GM23338 (cell line): Measurements from ENCODE around the gene IKBKE. TPM values are rescaled to one million over a fixed set of nuclear protein-coding genes. Genes with fewer than 3 reads are reported as not detected.

Experiments
- ATAC-seq: fragments of 200-7000 bp; cut with Tn5 transposase; 3 replicates; pipeline ENCODE4 v1.9.1; 2020
- DNase-seq: peaks from one replicate; pipeline ENCODE4 v3.0.0-alpha.2; 2015; ENCODE audit warnings: low spot score
- H2AFZ ChIP-seq: fragments of 200-600 bp; sonication (generic); 2 replicates; pipeline ENCODE4 v1.8.0; 2016; ENCODE audit warnings: antibody characterized with exemption, mild to moderate bottlenecking, moderate library complexity
- H3F3A ChIP-seq: fragments of 200-600 bp; sonication (generic); replicated peaks from 2 replicates; pipeline ENCODE4 v1.8.0; 2017; ENCODE audit warnings: antibody characterized with exemption, mixed run types, low read depth
- H3K27ac ChIP-seq: fragments of 200-600 bp; sonication (generic); 2 replicates; pipeline ENCODE4 v1.6.1; 2016; ENCODE audit warnings: low read depth
- H3K27me3 ChIP-seq: fragments of 200-600 bp; sonication (generic); 2 replicates; pipeline ENCODE4 v1.8.0; 2016; ENCODE audit warnings: mild to moderate bottlenecking, mixed run types, moderate library complexity; ENCODE audit not compliant: insufficient read depth
- H3K36me3 ChIP-seq: fragments of 200-600 bp; sonication (generic); 2 replicates; pipeline ENCODE4 v1.8.0; 2016; ENCODE audit warnings: mild to moderate bottlenecking; ENCODE audit not compliant: insufficient read depth
- H3K4me1 ChIP-seq: fragments of 200-600 bp; sonication (generic); 2 replicates; pipeline ENCODE4 v1.8.0; 2016; ENCODE audit warnings: mild to moderate bottlenecking, moderate library complexity; ENCODE audit not compliant: insufficient read depth
- H3K4me2 ChIP-seq: fragments of 200-600 bp; sonication (generic); 2 replicates; pipeline ENCODE4 v1.7.1; 2017; ENCODE audit warnings: mixed run types
- H3K4me3 ChIP-seq: fragments of 200-600 bp; sonication (generic); 2 replicates; pipeline ENCODE4 v1.6.1; 2016; ENCODE audit warnings: mixed run types
- H3K79me2 ChIP-seq: fragments of 200-600 bp; sonication (generic); replicated peaks from 2 replicates; pipeline ENCODE4 v1.8.0; 2017; ENCODE audit warnings: mild to moderate bottlenecking; ENCODE audit not compliant: insufficient read depth
- H3K9me2 ChIP-seq: fragments of 200-600 bp; sonication (generic); 2 replicates; pipeline ENCODE4 v1.8.0; 2017; ENCODE audit not compliant: insufficient read depth
- H4K20me1 ChIP-seq: fragments of 200-600 bp; sonication (generic); replicated peaks from 2 replicates; pipeline ENCODE4 v1.8.0; 2017; ENCODE audit warnings: mild to moderate bottlenecking; ENCODE audit not compliant: insufficient read depth
- H3K27ac Mint-ChIP-seq: 2 replicates; pipeline ENCODE4 v1.8.0; 2020; ENCODE audit warnings: inconsistent platforms, mild to moderate bottlenecking, moderate library complexity, mixed read lengths
- H3K27me3 Mint-ChIP-seq: 3 replicates; pipeline ENCODE4 v1.8.0; 2022; ENCODE audit warnings: low read depth, mild to moderate bottlenecking, moderate library complexity, mixed read lengths, inconsistent platforms; ENCODE audit not compliant: insufficient read depth, poor library complexity
- H3K36me3 Mint-ChIP-seq: 3 replicates; pipeline ENCODE4 v1.8.0; 2021; ENCODE audit warnings: low read depth, mild to moderate bottlenecking, inconsistent platforms, moderate library complexity, mixed read lengths
- H3K4me1 Mint-ChIP-seq: 3 replicates; pipeline ENCODE4 v1.8.0; 2020; ENCODE audit warnings: mild to moderate bottlenecking, inconsistent platforms, mixed read lengths
- H3K4me3 Mint-ChIP-seq: 3 replicates; pipeline ENCODE4 v1.8.0; 2021; ENCODE audit warnings: moderate library complexity, mild to moderate bottlenecking, inconsistent platforms, mixed read lengths
- H3K9me3 Mint-ChIP-seq: 3 replicates; pipeline ENCODE4 v1.8.0; 2020; ENCODE audit warnings: moderate library complexity, mild to moderate bottlenecking, inconsistent platforms, mixed read lengths
- CREB1 ChIP-seq: fragments of 250-450 bp; sonication (Bioruptor Pico); IDR thresholded peaks from 2 replicates; pipeline ENCODE4 v1.5.0; 2020; ENCODE audit warnings: low read depth, mild to moderate bottlenecking, moderate library complexity
- ETS1 ChIP-seq: IDR thresholded peaks from 2 replicates; pipeline ENCODE4 v1.6.1; 2016; ENCODE audit warnings: antibody characterized with exemption
- EZH2 ChIP-seq: fragments of 200-600 bp; sonication (generic); IDR thresholded peaks from one replicate; pipeline ENCODE4 v1.8.0; 2017; ENCODE audit warnings: antibody characterized with exemption, mild to moderate bottlenecking, low read depth; ENCODE audit not compliant: unreplicated experiment
- EZH2phosphoT487 ChIP-seq: fragments of 200-600 bp; sonication (generic); IDR thresholded peaks from one replicate; pipeline ENCODE4 v1.8.1; 2018; ENCODE audit warnings: antibody characterized with exemption; ENCODE audit not compliant: unreplicated experiment
- JUNB ChIP-seq: IDR thresholded peaks from one replicate; pipeline ENCODE4 v1.6.1; 2016; ENCODE audit warnings: antibody characterized with exemption; ENCODE audit not compliant: unreplicated experiment
- NANOG ChIP-seq: IDR thresholded peaks from 2 replicates; pipeline ENCODE4 v1.6.1; 2016; ENCODE audit warnings: antibody characterized with exemption, borderline replicate concordance
- POLR2AphosphoS5 ChIP-seq: IDR thresholded peaks from 2 replicates; pipeline ENCODE4 v1.6.1; 2016; ENCODE audit warnings: antibody characterized with exemption, low read depth
- REST ChIP-seq: IDR thresholded peaks from one replicate; pipeline ENCODE4 v1.6.1; 2018; ENCODE audit warnings: antibody characterized with exemption; ENCODE audit not compliant: unreplicated experiment
- STAT1 ChIP-seq: IDR thresholded peaks from one replicate; pipeline ENCODE4 v1.6.1; 2016; ENCODE audit warnings: antibody characterized with exemption; ENCODE audit not compliant: unreplicated experiment
- ZNF114 ChIP-seq: fragments of 250-450 bp; sonication (Bioruptor Pico); IDR thresholded peaks from 2 replicates; pipeline ENCODE4 v1.5.0; 2020; ENCODE audit warnings: mild to moderate bottlenecking, moderate library complexity
- ZNF331 ChIP-seq: fragments of 250-450 bp; sonication (Bioruptor Pico); IDR thresholded peaks from 2 replicates; pipeline ENCODE4 v1.5.0; 2020; ENCODE audit warnings: low read depth, mild to moderate bottlenecking, moderate library complexity
- ZNF462 ChIP-seq: fragments of 250-450 bp; sonication (Bioruptor Pico); IDR thresholded peaks from 2 replicates; pipeline ENCODE4 v1.5.0; 2020; ENCODE audit warnings: mild to moderate bottlenecking, moderate library complexity
- polyA plus RNA-seq: library from polyadenylated mRNA; unstranded; fragments of >200 nt; fragmentation: Nextera tagmentation; extraction: Ambion mirVana; gene quantifications from 2 replicates; pipeline ENCODE4 v1.2.1, GENCODE V29; 2016
- total RNA-seq: library from RNA; depleted of rRNA; stranded (reverse); fragments of >200 nt; shearing (Covaris generic); gene quantifications from 2 replicates; pipeline ENCODE4 v1.2.3, GENCODE V29; 2014

Gene IKBKE
- total and polyA plus RNA-seq, 2 experiments from 2014 or later: 4.8 to 11.1 TPM

GRCh38 chr1:206466840-206467649 lies 3.2 kb upstream of the IKBKE start:
- no peaks in the 10 kb centered on the region for H3K36me3 Mint-ChIP-seq
- peaks cover 18% of the 10 kb centered on the region for H3K27me3 Mint-ChIP-seq
- Histone ChIP-seq H3K36me3 (no peaks in the 10 kb centered on the region), H3K4me3 (no peak overlapping the region), H3F3A (no peaks in the 10 kb centered on the region), H3K9me2 (no peaks in the 10 kb centered on the region), H2AFZ (peak overlapping the region; percentile 28; the same call in 1 of the 2 replicates), H4K20me1 (no peaks in the 10 kb centered on the region), H3K4me1 (peaks cover 31% of the 10 kb centered on the region), H3K4me2 (no peak overlapping the region), H3K27me3 (no peaks in the 10 kb centered on the region), H3K79me2 (no peaks in the 10 kb centered on the region), H3K27ac (no peak overlapping the region)
- no peak overlapping the region for H3K4me3 Mint-ChIP-seq
- ATAC-seq (no peak), DNase-seq (no peak)
- H3K27ac Mint-ChIP-seq: no peak overlapping the region
- no peaks in the 10 kb centered on the region for H3K9me3 Mint-ChIP-seq
- no peak for TF ChIP-seq STAT1
- no peak for TF ChIP-seq EZH2phosphoT487
- TF ChIP-seq CREB1: no peak
- TF ChIP-seq ZNF462 (CRISPR knock-in tag): no peak
- TF ChIP-seq ZNF114: no peak
- TF ChIP-seq ZNF331 (CRISPR knock-in tag): no peak
- TF ChIP-seq EZH2: no peak
- no peak for TF ChIP-seq POLR2AphosphoS5
- no peak for TF ChIP-seq JUNB
- TF ChIP-seq REST: no peak
- no peak for TF ChIP-seq ETS1
- no peak for TF ChIP-seq NANOG
- peaks cover 51% of the 10 kb centered on the region for H3K4me1 Mint-ChIP-seq
